MM.1S (cell line): Measurements from ENCODE around the gene CHST10.

Experiments
- EZH2 ChIP-seq: fragments of 300-600 bp; sonication (generic); optimal IDR thresholded peaks from 2 replicates; pipeline ENCODE3; 2017; ENCODE audit warnings: low read depth, mild to moderate bottlenecking, antibody characterized with exemption, low read length, mixed read lengths
- TF ChIP-seq, protein P1 (sequence below): fragments of 300-600 bp; sonication (generic); IDR thresholded peaks from 2 replicates; pipeline ENCODE4 v1.5.1; 2016; ENCODE audit warnings: antibody characterized with exemption, low read length, mixed read lengths

DNA sequence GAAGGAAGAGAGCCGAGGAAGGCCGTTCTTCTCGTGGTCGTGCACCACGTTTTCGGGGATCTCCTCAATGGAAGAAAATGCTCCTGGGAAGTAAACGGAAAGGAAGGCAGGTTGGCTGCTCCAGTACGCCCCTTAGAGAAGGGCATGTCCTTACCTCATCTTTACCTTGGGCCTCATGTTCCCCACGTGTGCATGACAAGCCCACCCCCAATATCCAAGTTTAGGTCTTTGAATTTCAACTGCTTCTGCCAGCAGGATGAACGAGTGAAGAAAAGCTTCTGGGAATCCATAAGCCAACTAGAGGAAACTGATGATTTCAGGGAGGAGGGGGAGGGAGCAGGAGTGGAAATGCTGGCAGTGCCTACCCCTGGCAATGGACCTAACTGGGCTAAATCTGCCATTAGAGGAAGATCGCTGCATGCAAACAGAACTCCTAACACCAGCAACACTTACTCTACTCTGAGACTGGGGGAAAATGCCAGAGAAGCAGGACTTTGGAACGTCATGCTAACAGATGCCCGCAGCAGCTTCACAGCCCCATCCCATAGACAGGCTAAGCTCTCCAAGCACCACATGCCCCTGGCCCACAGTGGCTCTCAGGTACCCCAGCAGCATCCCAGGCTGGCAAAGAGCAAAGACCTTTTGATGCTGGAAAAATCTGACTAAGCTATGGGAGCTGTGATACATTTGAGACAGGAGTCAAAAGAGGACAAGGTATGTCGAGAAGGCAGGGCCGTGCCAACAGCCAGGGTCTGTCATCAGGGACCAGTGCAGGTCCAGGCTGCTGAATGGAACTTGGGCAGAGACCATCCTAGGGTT, 21.7 kb downstream of the CHST10 start:
- TF ChIP-seq, protein P1, sequence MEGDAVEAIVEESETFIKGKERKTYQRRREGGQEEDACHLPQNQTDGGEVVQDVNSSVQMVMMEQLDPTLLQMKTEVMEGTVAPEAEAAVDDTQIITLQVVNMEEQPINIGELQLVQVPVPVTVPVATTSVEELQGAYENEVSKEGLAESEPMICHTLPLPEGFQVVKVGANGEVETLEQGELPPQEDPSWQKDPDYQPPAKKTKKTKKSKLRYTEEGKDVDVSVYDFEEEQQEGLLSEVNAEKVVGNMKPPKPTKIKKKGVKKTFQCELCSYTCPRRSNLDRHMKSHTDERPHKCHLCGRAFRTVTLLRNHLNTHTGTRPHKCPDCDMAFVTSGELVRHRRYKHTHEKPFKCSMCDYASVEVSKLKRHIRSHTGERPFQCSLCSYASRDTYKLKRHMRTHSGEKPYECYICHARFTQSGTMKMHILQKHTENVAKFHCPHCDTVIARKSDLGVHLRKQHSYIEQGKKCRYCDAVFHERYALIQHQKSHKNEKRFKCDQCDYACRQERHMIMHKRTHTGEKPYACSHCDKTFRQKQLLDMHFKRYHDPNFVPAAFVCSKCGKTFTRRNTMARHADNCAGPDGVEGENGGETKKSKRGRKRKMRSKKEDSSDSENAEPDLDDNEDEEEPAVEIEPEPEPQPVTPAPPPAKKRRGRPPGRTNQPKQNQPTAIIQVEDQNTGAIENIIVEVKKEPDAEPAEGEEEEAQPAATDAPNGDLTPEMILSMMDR: no peak
- TF ChIP-seq EZH2: no peak
